T-cell (primary cell): ENCODE data around the gene ITGAD. TPM values are rescaled to one million over a fixed set of nuclear protein-coding genes. Genes with fewer than 3 reads are reported as not detected.

Experiments used
- ATAC-seq, 4 experiments: fragments of 200-7000 bp in 3 of 4; fragments of 150-1000 bp in 1 of 4; cut with Tn5 transposase; replicated peaks in 1 of 4; 1 replicate in 3 of 4; 2 replicates in 1 of 4; pipeline ENCODE4 v1.10.0; 2021; ENCODE audit warnings: moderate library complexity in 3 of 4, mild to moderate bottlenecking in 2 of 4, moderate number of reproducible peaks in 1 of 4
- CTCF ChIA-PET, 2 donors: fragments of 300-600 bp; sonication (Branson Sonifier 250); formaldehyde crosslinking; loops; one replicate each; lab custom pipeline; 2022; ENCODE audit warnings: antibody characterized with exemption in 2 of 2; lab: Charles Lee
- POLR2A ChIA-PET, 2 donors: fragments of 300-600 bp; sonication (Branson Sonifier 250); formaldehyde crosslinking; loops; one replicate each; lab custom pipeline; 2022; ENCODE audit warnings: antibody characterized with exemption in 2 of 2; lab: Charles Lee
- DNase-seq, 35 experiments: peaks; one replicate each; pipeline versions ENCODE4 v3.0.0 to v3.0.0-alpha.2; 2013 to 2023
- H3K27ac ChIP-seq: one replicate; pipeline ENCODE4 v1.5.1; 2013; ENCODE audit warnings: low read length
- H3K27me3 ChIP-seq, 2 experiments: replicated peaks in 1 of 2; 1 replicate in 1 of 2; 2 replicates in 1 of 2; pipeline versions ENCODE4 v1.6.1 to v1.7.0; 2013; ENCODE audit warnings: low read length in 1 of 2, mixed read lengths in 1 of 2; ENCODE audit not compliant: control insufficient read depth in 2 of 2, insufficient read depth in 2 of 2; ENCODE audit errors: extremely low read depth in 1 of 2
- H3K36me3 ChIP-seq, 2 donors: 1 replicate in 1 of 2; 2 replicates in 1 of 2; pipeline versions ENCODE4 v1.6.1 to v1.7.0; 2013; ENCODE audit warnings: low read length in 1 of 2; ENCODE audit not compliant: control insufficient read depth in 2 of 2, insufficient read depth in 1 of 2; ENCODE audit errors: extremely low read depth in 1 of 2
- H3K4me1 ChIP-seq, 2 experiments: 1 replicate in 1 of 2; 2 replicates in 1 of 2; pipeline versions ENCODE4 v1.6.1 to v1.7.0; 2013; ENCODE audit warnings: low read length in 2 of 2, mixed read lengths in 1 of 2; ENCODE audit not compliant: insufficient read depth in 2 of 2, control insufficient read depth in 1 of 2; ENCODE audit errors: extremely low read depth in 1 of 2
- H3K4me3 ChIP-seq, 2 donors: 1 replicate in 1 of 2; 2 replicates in 1 of 2; pipeline versions ENCODE4 v1.5.1 to v1.7.0; 2013; ENCODE audit warnings: mild to moderate bottlenecking in 2 of 2, low read length in 1 of 2, moderate library complexity in 1 of 2; ENCODE audit not compliant: control insufficient read depth in 1 of 2; ENCODE audit errors: extremely low read depth in 1 of 2
- H3K9me3 ChIP-seq: 2 replicates; pipeline ENCODE4 v1.7.0; 2013
- H3K27ac Mint-ChIP-seq, 2 donors: one replicate each; pipeline ENCODE4 v1.8.0; 2020 to 2021; ENCODE audit warnings: mild to moderate bottlenecking in 2 of 2, mixed read lengths in 2 of 2
- H3K27me3 Mint-ChIP-seq, 2 donors: one replicate each; pipeline ENCODE4 v1.8.0; 2021 to 2022; ENCODE audit warnings: mixed read lengths in 2 of 2
- H3K36me3 Mint-ChIP-seq: one replicate; pipeline ENCODE4 v1.8.0; 2021; ENCODE audit warnings: mixed read lengths
- H3K4me1 Mint-ChIP-seq, 3 donors: one replicate each; pipeline ENCODE4 v1.8.0; 2020 to 2022; ENCODE audit warnings: mixed read lengths in 3 of 3, mild to moderate bottlenecking in 1 of 3
- H3K4me3 Mint-ChIP-seq, 3 donors: one replicate each; pipeline ENCODE4 v1.8.0; 2020 to 2022; ENCODE audit warnings: mild to moderate bottlenecking in 3 of 3, mixed read lengths in 3 of 3, moderate library complexity in 3 of 3
- H3K9me3 Mint-ChIP-seq, 3 donors: one replicate each; pipeline ENCODE4 v1.8.0; 2020 to 2022; ENCODE audit warnings: mixed read lengths in 3 of 3
- WGBS: methylation state at CpG from one replicate; pipeline ENCODE4 v1.1.5; 2013; ENCODE audit warnings: missing lambda C conversion rate; ENCODE audit not compliant: insufficient coverage; 5-methylcytosine and 5-hydroxymethylcytosine counted together
- total RNA-seq, 35 experiments: library from RNA in 6 of 35; stranded (reverse) in 6 of 35; fragments of 120-200 nt in 1 of 35; gene quantifications; one replicate each; pipeline versions ENCODE4 v1.2.1 to v1.2.4 and lab custom pipeline; 2013 to 2026

ITGAD gene
- total RNA-seq, 5 donors from 2014 or later (not counting 1 experiment from before 2014, with no cell fraction given) = 0.22 to 0.70 (median 0.23) TPM; not detected in 2

DNA sequence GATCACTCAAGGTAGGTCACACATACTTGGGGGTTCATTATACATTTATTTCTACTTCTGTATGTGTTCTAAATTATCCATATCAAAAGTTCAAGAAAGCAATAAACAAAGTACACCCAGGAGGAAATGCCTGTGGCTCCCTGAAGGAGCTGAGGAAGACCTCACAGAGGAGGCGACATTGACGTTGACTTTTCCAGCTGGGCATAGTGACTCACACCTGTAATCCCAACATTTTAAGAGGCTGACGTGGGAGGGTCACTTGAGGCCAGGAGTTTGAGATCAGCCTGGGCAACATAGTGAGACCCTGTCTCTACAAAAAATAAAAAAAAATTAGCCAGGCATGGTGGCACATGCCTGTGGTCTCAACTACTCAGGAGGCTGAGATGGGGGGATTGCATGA lies 16.3 kb downstream of the ITGAD start:
- peaks cover 0 to 2% (median under 1%) of the 10 kb centered on the region in 3 donors for H3K4me1 Mint-ChIP-seq
- WGBS = 80% methylated on average over 1 of the region's 3 CpGs
- H3K27ac ChIP-seq = no peak overlapping the region
- ATAC-seq (no peak), DNase-seq (no peak)
- no peak overlapping the region for H3K27ac Mint-ChIP-seq
- no peaks in the 10 kb centered on the region for H3K9me3 ChIP-seq
- peaks cover 0 to 25% of the 10 kb centered on the region in 2 experiments for H3K27me3 ChIP-seq
- H3K4me1 ChIP-seq = peaks cover 0 to 7% of the 10 kb centered on the region in 2 experiments
- no peaks in the 10 kb centered on the region for H3K36me3 Mint-ChIP-seq
- CTCF ChIA-PET = interaction anchor here in 1 of 2 donors (0.6 kb wide), 1 partner anchor 339 kb away, joined by 3 read pairs; no protein-coding TSS in a partner anchor
- no peaks in the 10 kb centered on the region for H3K9me3 Mint-ChIP-seq
- H3K4me3 ChIP-seq = no peak overlapping the region
- H3K4me3 Mint-ChIP-seq = no peak overlapping the region
- POLR2A ChIA-PET = no interaction called here
- no peaks in the 10 kb centered on the region for H3K36me3 ChIP-seq
- peaks cover 5% of the 10 kb centered on the region in 2 donors for H3K27me3 Mint-ChIP-seq

DNA sequence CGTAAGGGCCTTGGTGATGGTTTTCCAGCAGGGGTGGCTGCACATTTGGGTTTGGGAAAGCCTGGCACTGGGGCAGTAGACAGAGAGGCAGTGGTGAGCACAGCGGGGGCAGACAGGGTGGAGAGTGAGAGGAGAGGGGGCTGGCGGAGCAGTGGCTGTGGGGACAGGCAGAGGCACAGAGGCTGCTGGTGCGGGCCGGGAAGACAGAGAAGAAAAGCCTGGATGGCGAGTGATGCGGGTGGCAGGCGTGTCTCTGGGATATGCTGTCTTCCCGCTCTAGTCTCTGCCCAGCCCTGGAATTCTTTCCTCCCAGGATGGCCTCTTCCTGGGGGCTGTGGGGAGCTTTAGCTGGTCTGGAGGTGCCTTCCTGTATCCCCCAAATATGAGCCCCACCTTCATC lies 16.9 kb downstream of the ITGAD start:
- ATAC-seq = no peak
- Histone ChIP-seq H3K9me3 (no peaks in the 10 kb centered on the region), H3K27ac (no peak overlapping the region), H3K4me3 (no peak overlapping the region), H3K4me1 (peaks cover 0 to 14% of the 10 kb centered on the region in 2 experiments), H3K36me3 (no peaks in the 10 kb centered on the region), H3K27me3 (peaks cover 0 to 25% of the 10 kb centered on the region in 2 experiments)
- WGBS = 82% methylated on average over 2 of the region's 9 CpGs
- Mint-ChIP-seq H3K9me3 (no peaks in the 10 kb centered on the region), H3K4me1 (peaks cover 0 to 9% (median 5%) of the 10 kb centered on the region in 3 donors), H3K27ac (no peak overlapping the region), H3K27me3 (peaks cover 5% of the 10 kb centered on the region in 2 donors), H3K4me3 (no peak overlapping the region), H3K36me3 (no peaks in the 10 kb centered on the region)
- no peak for DNase-seq
- POLR2A ChIA-PET = no interaction called here
- CTCF ChIA-PET = interaction anchor here in 1 of 2 donors (0.6 kb wide), 2 partner anchors 55 to 338 kb away, joined by 3 to 4 read pairs; no protein-coding TSS in a partner anchor

DNA sequence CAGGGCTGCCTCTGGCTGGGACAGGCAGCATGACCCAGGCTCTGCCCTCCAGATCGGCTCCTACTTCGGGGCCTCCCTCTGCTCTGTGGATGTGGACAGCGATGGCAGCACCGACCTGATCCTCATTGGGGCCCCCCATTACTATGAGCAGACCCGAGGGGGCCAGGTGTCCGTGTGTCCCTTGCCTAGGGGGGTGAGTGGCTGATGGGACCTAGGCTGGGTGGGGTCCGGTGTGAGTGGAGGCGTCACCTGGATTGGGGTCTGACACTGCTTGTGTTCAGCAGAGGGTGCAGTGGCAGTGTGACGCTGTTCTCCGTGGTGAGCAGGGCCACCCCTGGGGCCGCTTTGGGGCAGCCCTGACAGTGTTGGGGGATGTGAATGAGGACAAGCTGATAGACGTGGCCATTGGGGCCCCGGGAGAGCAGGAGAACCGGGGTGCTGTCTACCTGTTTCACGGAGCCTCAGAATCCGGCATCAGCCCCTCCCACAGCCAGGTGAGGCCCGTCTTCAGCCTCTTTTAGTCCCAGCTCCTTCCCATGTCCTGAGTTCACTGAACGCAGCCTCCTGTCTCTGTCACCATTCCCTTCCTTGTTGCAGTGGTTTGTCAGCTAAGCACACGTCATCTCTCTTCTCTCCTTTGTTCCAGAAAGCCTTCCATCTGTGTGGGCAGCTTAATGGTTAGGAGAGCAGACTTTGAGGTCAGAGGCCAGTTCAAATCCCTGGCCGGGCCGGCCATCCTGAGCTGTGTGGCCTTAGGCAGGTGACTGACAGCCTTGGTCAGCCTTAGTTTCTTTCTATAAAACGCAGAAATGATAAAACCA lies 18.1 kb downstream of the ITGAD start:
- H3K4me1 ChIP-seq = peaks cover 0 to 25% of the 10 kb centered on the region in 2 experiments
- H3K4me3 ChIP-seq = no peak overlapping the region
- Mint-ChIP-seq H3K4me3 (no peak overlapping the region), H3K36me3 (no peaks in the 10 kb centered on the region), H3K4me1 (peaks cover 0 to 17% (median 5%) of the 10 kb centered on the region in 3 donors), H3K27me3 (peaks cover 5% of the 10 kb centered on the region in 2 donors), H3K27ac (no peak overlapping the region), H3K9me3 (no peaks in the 10 kb centered on the region)
- POLR2A ChIA-PET = interaction anchor here in 1 of 2 donors (0.6 kb wide), 1 partner anchor 9 kb away, joined by 3 read pairs; no protein-coding TSS in a partner anchor
- 88% methylated on average over 20 of the region's 22 CpGs for WGBS
- H3K27me3 ChIP-seq = peaks cover 0 to 25% of the 10 kb centered on the region in 2 experiments
- no peaks in the 10 kb centered on the region for H3K36me3 ChIP-seq
- H3K27ac ChIP-seq = no peak overlapping the region
- ATAC-seq = no peak
- H3K9me3 ChIP-seq = no peaks in the 10 kb centered on the region
- no peak for DNase-seq
- CTCF ChIA-PET = no interaction called here

DNA sequence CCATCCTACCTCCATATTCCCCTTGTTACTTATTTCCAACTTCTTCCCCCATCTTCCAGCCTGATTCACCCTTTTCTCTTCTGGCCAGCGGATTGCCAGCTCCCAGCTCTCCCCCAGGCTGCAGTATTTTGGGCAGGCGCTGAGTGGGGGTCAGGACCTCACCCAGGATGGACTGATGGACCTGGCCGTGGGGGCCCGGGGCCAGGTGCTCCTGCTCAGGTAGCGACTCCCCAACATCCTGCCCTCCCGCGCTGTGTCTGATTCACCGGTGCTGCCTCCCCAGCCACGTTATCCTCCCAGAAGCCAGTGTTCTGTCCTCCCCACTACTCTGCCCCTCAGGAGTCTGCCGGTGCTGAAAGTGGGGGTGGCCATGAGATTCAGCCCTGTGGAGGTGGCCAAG lies 19.6 kb downstream of the ITGAD start:
- H3K36me3 Mint-ChIP-seq = no peaks in the 10 kb centered on the region
- peaks cover 0 to 22% (median 5%) of the 10 kb centered on the region in 3 donors for H3K4me1 Mint-ChIP-seq
- Histone ChIP-seq H3K27me3 (peaks cover 0 to 21% of the 10 kb centered on the region in 2 experiments), H3K4me3 (no peak overlapping the region), H3K27ac (no peak overlapping the region), H3K36me3 (no peaks in the 10 kb centered on the region), H3K9me3 (no peaks in the 10 kb centered on the region), H3K4me1 (peaks cover 0 to 29% of the 10 kb centered on the region in 2 experiments)
- DNase-seq (no peak), ATAC-seq (no peak)
- CTCF ChIA-PET = no interaction called here
- H3K27ac Mint-ChIP-seq = no peak overlapping the region
- WGBS = 92% methylated on average over 7 of the region's 10 CpGs
- peaks cover 5 to 9% of the 10 kb centered on the region in 2 donors for H3K27me3 Mint-ChIP-seq
- POLR2A ChIA-PET = no interaction called here
- H3K4me3 Mint-ChIP-seq = no peak overlapping the region
- no peaks in the 10 kb centered on the region for H3K9me3 Mint-ChIP-seq

DNA sequence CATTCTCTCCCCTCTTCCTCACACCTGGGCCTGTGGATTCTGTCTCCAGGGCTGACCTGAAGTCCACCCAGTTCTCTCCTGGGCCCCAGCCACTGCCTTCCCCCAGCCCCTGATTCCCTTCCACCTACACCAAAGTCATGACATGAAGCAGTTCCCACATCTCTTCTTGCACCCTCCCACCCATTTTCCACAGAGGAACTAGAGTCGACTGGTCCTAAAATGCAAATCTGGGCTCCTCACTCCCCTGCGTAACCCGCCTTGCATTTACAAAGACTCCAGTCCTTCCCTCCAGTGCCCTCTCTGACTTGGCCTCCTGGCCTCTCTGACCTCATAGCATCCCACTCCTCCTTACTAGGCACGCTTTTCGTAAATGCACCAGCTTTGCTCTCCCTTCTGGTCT lies 20.2 kb downstream of the ITGAD start:
- Histone ChIP-seq H3K27ac (no peak overlapping the region), H3K9me3 (no peaks in the 10 kb centered on the region), H3K36me3 (no peaks in the 10 kb centered on the region), H3K4me3 (no peak overlapping the region), H3K4me1 (peaks cover 0 to 31% of the 10 kb centered on the region in 2 experiments), H3K27me3 (peaks cover 0 to 18% of the 10 kb centered on the region in 2 experiments)
- POLR2A ChIA-PET = no interaction called here
- Mint-ChIP-seq H3K27me3 (peaks cover 7 to 9% of the 10 kb centered on the region in 2 donors), H3K9me3 (no peaks in the 10 kb centered on the region), H3K4me1 (peaks cover 0 to 25% (median 5%) of the 10 kb centered on the region in 3 donors), H3K36me3 (no peaks in the 10 kb centered on the region), H3K4me3 (no peak overlapping the region), H3K27ac (no peak overlapping the region)
- CTCF ChIA-PET = no interaction called here
- no peak for DNase-seq
- WGBS = 88% methylated on average over 5 of the region's 5 CpGs
- no peak for ATAC-seq

DNA sequence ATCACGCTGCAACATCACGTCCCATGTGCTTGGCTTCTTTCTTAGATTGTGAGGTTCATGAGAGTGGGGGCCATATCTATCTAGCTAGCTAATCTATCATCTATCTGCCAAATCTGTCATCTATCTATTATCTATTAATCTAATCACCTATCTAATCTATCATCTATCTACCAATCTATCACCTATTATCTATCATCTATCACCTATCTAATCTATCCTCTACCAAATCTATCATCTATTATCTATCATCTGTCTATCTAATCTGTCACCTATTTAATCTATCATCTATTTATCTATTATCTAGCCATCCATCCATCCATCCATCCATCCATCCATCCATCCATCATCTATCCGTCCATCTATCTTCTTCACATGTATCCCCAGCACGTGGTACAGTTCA lies 20.8 kb downstream of the ITGAD start:
- Mint-ChIP-seq H3K4me1 (peaks cover 0 to 25% (median 5%) of the 10 kb centered on the region in 3 donors), H3K4me3 (no peak overlapping the region), H3K27ac (no peak overlapping the region), H3K36me3 (no peaks in the 10 kb centered on the region), H3K9me3 (no peaks in the 10 kb centered on the region), H3K27me3 (peaks cover 4 to 6% of the 10 kb centered on the region in 2 donors)
- no peaks in the 10 kb centered on the region for H3K9me3 ChIP-seq
- DNase-seq (no peak), ATAC-seq (no peak)
- ChIA-PET CTCF (no interaction called here), POLR2A (no interaction called here)
- WGBS = 91% methylated on average over 3 of the region's 4 CpGs
- H3K36me3 ChIP-seq = no peaks in the 10 kb centered on the region
- H3K27me3 ChIP-seq = peaks cover 0 to 14% of the 10 kb centered on the region in 2 experiments
- peaks cover 0 to 32% of the 10 kb centered on the region in 2 experiments for H3K4me1 ChIP-seq
- H3K4me3 ChIP-seq = no peak overlapping the region
- H3K27ac ChIP-seq = no peak overlapping the region
